SJSA1 (cell line): ENCODE data around the gene PGLYRP4. TPM values are rescaled to one million over a fixed set of nuclear protein-coding genes. Genes with fewer than 3 reads are reported as not detected.
A peak's percentile ranks its signal among the peaks of the same experiment; 100 is the strongest.

Source experiments
- DNase-seq, 2 experiments: peaks; one replicate each; pipeline ENCODE4 v3.0.0-alpha.2; 2015 to 2020; ENCODE audit warnings: low spot score in 2 of 2, low read depth in 1 of 2
- H3K27ac ChIP-seq: fragments of 250-450 bp; sonication (Bioruptor Pico); 2 replicates; pipeline ENCODE4 v1.5.1; 2020; ENCODE audit warnings: mild to moderate bottlenecking, moderate library complexity
- H3K27me3 ChIP-seq: fragments of 250-450 bp; sonication (Bioruptor Pico); replicated peaks from 2 replicates; pipeline ENCODE4 v1.5.1; 2020; ENCODE audit warnings: mild to moderate bottlenecking, moderate library complexity
- H3K36me3 ChIP-seq: fragments of 250-450 bp; sonication (Bioruptor Pico); 2 replicates; pipeline ENCODE4 v1.5.1; 2020; ENCODE audit warnings: mild to moderate bottlenecking
- H3K4me1 ChIP-seq: fragments of 250-450 bp; sonication (Bioruptor Pico); replicated peaks from 2 replicates; pipeline ENCODE4 v1.6.1; 2021; ENCODE audit warnings: mild to moderate bottlenecking
- H3K4me3 ChIP-seq: fragments of 250-450 bp; sonication (Bioruptor Pico); 2 replicates; pipeline ENCODE4 v1.5.1; 2020; ENCODE audit warnings: mild to moderate bottlenecking
- H3K9me3 ChIP-seq: fragments of 250-450 bp; sonication (Bioruptor Pico); replicated peaks from 2 replicates; pipeline ENCODE4 v1.5.1; 2020; ENCODE audit warnings: mild to moderate bottlenecking
- total RNA-seq: library from RNA; depleted of rRNA; stranded (reverse); fragments of >200 nt; shearing (Covaris generic); gene quantifications from 2 replicates; pipeline ENCODE4 v1.2.3, GENCODE V29; 2014

PGLYRP4 gene
- total RNA-seq, 1 experiment from 2014 or later: not detected

- no peak for DNase-seq
- no peaks in the 10 kb centered on the region; the same call in 1 of the 2 replicates for H3K9me3 ChIP-seq
- H3K4me3 ChIP-seq: no peak overlapping the region
Measured at GRCh38 chr1:153367090-153367489, 18.4 kb upstream of the PGLYRP4 start.

GRCh38 chr1:153366261-153366660 is 17.6 kb upstream of the PGLYRP4 start:
- H3K27me3 ChIP-seq: peaks cover 15% of the 10 kb centered on the region
- H3K4me1 ChIP-seq: no peaks in the 10 kb centered on the region
- DNase-seq: no peak
- no peak overlapping the region for H3K27ac ChIP-seq
- H3K9me3 ChIP-seq: no peaks in the 10 kb centered on the region; the same call in 1 of the 2 replicates
- H3K36me3 ChIP-seq: no peaks in the 10 kb centered on the region
- H3K4me3 ChIP-seq: no peak overlapping the region

More at GRCh38 chr1:153367090-153367489, 18.4 kb upstream of the PGLYRP4 start:
- Histone ChIP-seq H3K4me1 (no peaks in the 10 kb centered on the region), H3K36me3 (no peaks in the 10 kb centered on the region), H3K27ac (no peak overlapping the region), H3K27me3 (peaks cover 15% of the 10 kb centered on the region)

- H3K36me3 ChIP-seq: no peaks in the 10 kb centered on the region
- no peaks in the 10 kb centered on the region; the same call in 1 of the 2 replicates for H3K9me3 ChIP-seq
- H3K4me3 ChIP-seq: no peak overlapping the region
- DNase-seq: no peak
- no peak overlapping the region for H3K27ac ChIP-seq
- H3K4me1 ChIP-seq: no peaks in the 10 kb centered on the region
- H3K27me3 ChIP-seq: peaks cover 15% of the 10 kb centered on the region
Measured at GRCh38 chr1:153365696-153366095, 17.1 kb upstream of the PGLYRP4 start.

GRCh38 chr1:153364766-153365666 is 16.4 kb upstream of the PGLYRP4 start:
- Histone ChIP-seq H3K27ac (no peak overlapping the region), H3K36me3 (no peaks in the 10 kb centered on the region), H3K27me3 (peaks cover 15% of the 10 kb centered on the region), H3K4me3 (no peak overlapping the region), H3K4me1 (no peaks in the 10 kb centered on the region), H3K9me3 (no peaks in the 10 kb centered on the region; the same call in 1 of the 2 replicates)
- DNase-seq: no peak

- peaks cover 15% of the 10 kb centered on the region; the same call in 1 of the 2 replicates for H3K27me3 ChIP-seq
- H3K9me3 ChIP-seq: no peaks in the 10 kb centered on the region; the same call in 1 of the 2 replicates
- H3K36me3 ChIP-seq: no peaks in the 10 kb centered on the region
- no peaks in the 10 kb centered on the region for H3K4me1 ChIP-seq
- no peak overlapping the region for H3K27ac ChIP-seq
- no peak for DNase-seq
- no peak overlapping the region for H3K4me3 ChIP-seq
Measured at GRCh38 chr1:153364156-153364555, 15.5 kb upstream of the PGLYRP4 start.

GRCh38 chr1:153363641-153364040 is 15.0 kb upstream of the PGLYRP4 start:
- H3K27me3 ChIP-seq: peaks cover 15% of the 10 kb centered on the region; the same call in 1 of the 2 replicates
- H3K9me3 ChIP-seq: no peaks in the 10 kb centered on the region; the same call in 1 of the 2 replicates

GRCh38 chr1:153362187-153362775 is 13.6 kb upstream of the PGLYRP4 start:
- H3K9me3 ChIP-seq: no peaks in the 10 kb centered on the region; the same call in 1 of the 2 replicates
- H3K4me1 ChIP-seq: no peaks in the 10 kb centered on the region
- DNase-seq: no peak
- H3K27ac ChIP-seq: no peak overlapping the region
- peaks cover 23% of the 10 kb centered on the region for H3K27me3 ChIP-seq
- H3K4me3 ChIP-seq: no peak overlapping the region
- H3K36me3 ChIP-seq: no peaks in the 10 kb centered on the region

More at GRCh38 chr1:153363641-153364040, 15.0 kb upstream of the PGLYRP4 start:
- no peak overlapping the region for H3K27ac ChIP-seq
- H3K36me3 ChIP-seq: no peaks in the 10 kb centered on the region
- no peak for DNase-seq
- H3K4me3 ChIP-seq: no peak overlapping the region
- no peaks in the 10 kb centered on the region for H3K4me1 ChIP-seq

- no peaks in the 10 kb centered on the region for H3K4me1 ChIP-seq
- no peak overlapping the region for H3K4me3 ChIP-seq
- no peak for DNase-seq
- no peaks in the 10 kb centered on the region; the same call in 1 of the 2 replicates for H3K9me3 ChIP-seq
- H3K27ac ChIP-seq: no peak overlapping the region
- no peaks in the 10 kb centered on the region for H3K36me3 ChIP-seq
- H3K27me3 ChIP-seq: peaks cover 29% of the 10 kb centered on the region
Measured at GRCh38 chr1:153361480-153362109, 13.0 kb upstream of the PGLYRP4 start.

GRCh38 chr1:153360592-153361479 is 12.2 kb upstream of the PGLYRP4 start:
- H3K27me3 ChIP-seq: peaks cover 24% of the 10 kb centered on the region
- H3K36me3 ChIP-seq: no peaks in the 10 kb centered on the region
- H3K4me3 ChIP-seq: no peak overlapping the region
- H3K4me1 ChIP-seq: no peaks in the 10 kb centered on the region
- no peak overlapping the region for H3K27ac ChIP-seq
- DNase-seq: peak in 1 of 2 experiments; percentile 24
- H3K9me3 ChIP-seq: no peaks in the 10 kb centered on the region; the same call in 1 of the 2 replicates

GRCh38 chr1:153360190-153360589 is 11.5 kb upstream of the PGLYRP4 start:
- Histone ChIP-seq H3K27ac (no peak overlapping the region), H3K4me1 (no peaks in the 10 kb centered on the region), H3K36me3 (no peaks in the 10 kb centered on the region), H3K4me3 (no peak overlapping the region), H3K27me3 (peaks cover 24% of the 10 kb centered on the region), H3K9me3 (no peaks in the 10 kb centered on the region; the same call in 1 of the 2 replicates)
- no peak for DNase-seq

GRCh38 chr1:153359241-153359640 is 10.6 kb upstream of the PGLYRP4 start:
- H3K9me3 ChIP-seq: no peaks in the 10 kb centered on the region; the same call in 1 of the 2 replicates
- H3K4me3 ChIP-seq: no peak overlapping the region
- peaks cover 21% of the 10 kb centered on the region for H3K27me3 ChIP-seq
- H3K27ac ChIP-seq: no peak overlapping the region
- no peaks in the 10 kb centered on the region for H3K36me3 ChIP-seq
- DNase-seq: peak in 1 of 2 experiments; percentile 24
- H3K4me1 ChIP-seq: no peaks in the 10 kb centered on the region

- H3K36me3 ChIP-seq: no peaks in the 10 kb centered on the region
- no peaks in the 10 kb centered on the region for H3K4me1 ChIP-seq
- peak in 1 of 2 experiments; percentile 28 for DNase-seq
- no peaks in the 10 kb centered on the region; the same call in 1 of the 2 replicates for H3K9me3 ChIP-seq
- H3K4me3 ChIP-seq: no peak overlapping the region
- no peak overlapping the region for H3K27ac ChIP-seq
- peaks cover 21% of the 10 kb centered on the region for H3K27me3 ChIP-seq
Measured at GRCh38 chr1:153358691-153358975, 10.0 kb upstream of the PGLYRP4 start.
